H9 (cell line): ENCODE measurements around the gene HACE1. TPM values are rescaled to one million over a fixed set of nuclear protein-coding genes. Genes with fewer than 3 reads are reported as not detected.

ENCODE experiments used
- DNase-seq: peaks from one replicate; pipeline ENCODE4 v3.0.0-alpha.2; 2017
- H2AFZ ChIP-seq: one replicate; pipeline ENCODE4 v1.6.1; 2013; ENCODE audit warnings: mild to moderate bottlenecking, low read length, control low read depth, moderate library complexity
- H2AK5ac ChIP-seq: 2 replicates; pipeline ENCODE4 v1.6.1; 2013; ENCODE audit warnings: low read length, control low read depth, mixed read lengths; ENCODE audit not compliant: insufficient read length
- H2BK120ac ChIP-seq: one replicate; pipeline ENCODE4 v1.6.1; 2013; ENCODE audit warnings: low read depth, mild to moderate bottlenecking, low read length, control low read depth, inconsistent platforms; ENCODE audit not compliant: poor library complexity, severe bottlenecking
- H2BK12ac ChIP-seq: 2 replicates; pipeline ENCODE4 v1.6.1; 2013; ENCODE audit warnings: low read length, control low read depth, mixed read lengths, low read depth; ENCODE audit not compliant: insufficient read length
- H2BK15ac ChIP-seq: 2 replicates; pipeline ENCODE4 v1.6.1; 2013; ENCODE audit warnings: low read depth, low read length, control low read depth
- H2BK20ac ChIP-seq: one replicate; pipeline ENCODE4 v1.6.1; 2013; ENCODE audit warnings: low read depth, mild to moderate bottlenecking, low read length, control low read depth, inconsistent platforms; ENCODE audit not compliant: poor library complexity, severe bottlenecking
- H2BK5ac ChIP-seq: 2 replicates; pipeline ENCODE4 v1.6.1; 2013; ENCODE audit warnings: low read length, control low read depth, mixed read lengths; ENCODE audit not compliant: insufficient read length
- H3K14ac ChIP-seq: 2 replicates; pipeline ENCODE4 v1.6.1; 2013; ENCODE audit warnings: low read length, control low read depth; ENCODE audit not compliant: insufficient read depth
- H3K18ac ChIP-seq: 2 replicates; pipeline ENCODE4 v1.6.1; 2013; ENCODE audit warnings: low read depth, mild to moderate bottlenecking, mixed read lengths, low read length, control low read depth; ENCODE audit not compliant: insufficient read length
- H3K23ac ChIP-seq: 2 replicates; pipeline ENCODE4 v1.6.1; 2013; ENCODE audit warnings: low read length, control low read depth, mixed read lengths, low read depth; ENCODE audit not compliant: insufficient read length
- H3K23me2 ChIP-seq: 2 replicates; pipeline ENCODE4 v1.6.1; 2013; ENCODE audit warnings: low read depth, mild to moderate bottlenecking, mixed read lengths, low read length, control low read depth; ENCODE audit not compliant: insufficient read length, poor library complexity, severe bottlenecking
- H3K27ac ChIP-seq: 2 replicates; pipeline ENCODE4 v1.5.1; 2013; ENCODE audit warnings: low read length, control low read depth, mixed read lengths, low read depth; ENCODE audit not compliant: insufficient read length
- H3K27me3 ChIP-seq: 2 replicates; pipeline ENCODE4 v1.6.1; 2013; ENCODE audit warnings: low read length, control low read depth, inconsistent platforms; ENCODE audit not compliant: insufficient read depth
- H3K4ac ChIP-seq: 2 replicates; pipeline ENCODE4 v1.6.1; 2013; ENCODE audit warnings: low read depth, mild to moderate bottlenecking, control low read depth, inconsistent platforms, low read length, moderate library complexity
- H3K4me1 ChIP-seq: 2 replicates; pipeline ENCODE4 v1.6.1; 2013; ENCODE audit warnings: low read length, control low read depth, inconsistent platforms; ENCODE audit not compliant: insufficient read depth
- H3K4me2 ChIP-seq: 2 replicates; pipeline ENCODE4 v1.6.1; 2013; ENCODE audit warnings: low read length, control low read depth, mixed read lengths; ENCODE audit not compliant: insufficient read length, insufficient read depth
- H3K56ac ChIP-seq: 2 replicates; pipeline ENCODE4 v1.6.1; 2013; ENCODE audit warnings: low read depth, mild to moderate bottlenecking, mixed read lengths, low read length, control low read depth; ENCODE audit not compliant: insufficient read length
- H3K79me1 ChIP-seq: 2 replicates; pipeline ENCODE4 v1.6.1; 2013; ENCODE audit warnings: low read depth, mild to moderate bottlenecking, moderate library complexity, low read length, control low read depth, inconsistent platforms; ENCODE audit not compliant: insufficient read depth, poor library complexity, severe bottlenecking
- H3K79me2 ChIP-seq: 2 replicates; pipeline ENCODE4 v1.6.1; 2013; ENCODE audit warnings: low read length, control low read depth, inconsistent platforms; ENCODE audit not compliant: insufficient read depth
- H3K9ac ChIP-seq: 2 replicates; pipeline ENCODE4 v1.6.1; 2013; ENCODE audit warnings: low read length, control low read depth, mixed read lengths; ENCODE audit not compliant: insufficient read length; ENCODE audit errors: extremely low read depth
- H3K9me3 ChIP-seq: one replicate; pipeline ENCODE4 v1.6.1; 2013; ENCODE audit warnings: low read depth, low read length, inconsistent platforms; ENCODE audit not compliant: control insufficient read depth
- H3T11ph ChIP-seq: one replicate; pipeline ENCODE4 v1.6.1; 2013; ENCODE audit warnings: mild to moderate bottlenecking, low read length, control low read depth, inconsistent platforms
- H4K20me1 ChIP-seq: one replicate; pipeline ENCODE4 v1.6.1; 2013; ENCODE audit not compliant: control insufficient read depth, insufficient read length, insufficient read depth
- H4K5ac ChIP-seq: 2 replicates; pipeline ENCODE4 v1.6.1; 2013; ENCODE audit warnings: low read depth, mild to moderate bottlenecking, mixed read lengths, low read length, control low read depth; ENCODE audit not compliant: insufficient read length
- H4K8ac ChIP-seq: replicated peaks from 2 replicates; pipeline ENCODE4 v1.6.1; 2013; ENCODE audit warnings: low read length, control low read depth, mixed read lengths, low read depth; ENCODE audit not compliant: insufficient read length
- H4K91ac ChIP-seq: 2 replicates; pipeline ENCODE4 v1.6.1; 2013; ENCODE audit warnings: low read depth, mild to moderate bottlenecking, moderate library complexity, mixed read lengths, low read length, control low read depth; ENCODE audit not compliant: insufficient read length
- H3K27ac Mint-ChIP-seq, 3 experiments: 2 replicates in 2 of 3; 3 replicates in 1 of 3; pipeline ENCODE4 v1.8.0; 2020 to 2021; ENCODE audit warnings: mixed read lengths in 3 of 3, mild to moderate bottlenecking in 1 of 3, moderate library complexity in 1 of 3
- H3K27me3 Mint-ChIP-seq: 2 replicates; pipeline ENCODE4 v1.8.0; 2021; ENCODE audit warnings: low read depth, mild to moderate bottlenecking, moderate library complexity, mixed read lengths
- H3K36me3 Mint-ChIP-seq, 3 experiments: 2 replicates in 2 of 3; 3 replicates in 1 of 3; pipeline ENCODE4 v1.8.0; 2020 to 2021; ENCODE audit warnings: low read depth in 3 of 3, mixed read lengths in 3 of 3; ENCODE audit not compliant: insufficient read depth in 1 of 3
- H3K4me1 Mint-ChIP-seq, 2 experiments: 2 replicates each; pipeline ENCODE4 v1.8.0; 2020; ENCODE audit warnings: mixed read lengths in 2 of 2
- H3K4me3 Mint-ChIP-seq, 2 experiments: 2 replicates in 1 of 2; 3 replicates in 1 of 2; pipeline ENCODE4 v1.8.0; 2020 to 2021; ENCODE audit warnings: mild to moderate bottlenecking in 2 of 2, mixed read lengths in 2 of 2, moderate library complexity in 1 of 2
- H3K9me3 Mint-ChIP-seq, 2 experiments: 2 replicates in 1 of 2; 3 replicates in 1 of 2; pipeline ENCODE4 v1.8.0; 2020; ENCODE audit warnings: mild to moderate bottlenecking in 2 of 2, mixed read lengths in 2 of 2, moderate library complexity in 1 of 2
- CTCF ChIP-seq: fragments of 200-600 bp; sonication (generic); conservative IDR thresholded peaks from 3 replicates; pipeline ENCODE4 v1.8.0; 2021; ENCODE audit warnings: antibody characterized with exemption, mild to moderate bottlenecking
- WGBS: extraction: QIAGEN DNeasy Blood & Tissue Kit; methylation state at CpG from one replicate; pipeline ENCODE4 v1.1.7; 2013; ENCODE audit warnings: missing lambda C conversion rate, low lambda C conversion rate, mixed read lengths; ENCODE audit not compliant: insufficient read length; ENCODE audit errors: extremely low coverage; 5-methylcytosine and 5-hydroxymethylcytosine counted together
- total RNA-seq: library from RNA; stranded (reverse); gene quantifications from 2 replicates; pipeline ENCODE4 v1.2.1, GENCODE V29; 2021

Gene HACE1
- total RNA-seq, 1 experiment from 2014 or later = 18.0 TPM

- no peaks in the 10 kb centered on the region for H3K27me3 ChIP-seq
- H3K4me3 Mint-ChIP-seq = no peak overlapping the region
- no peak overlapping the region for H3K23ac ChIP-seq
- no peak overlapping the region for H2AK5ac ChIP-seq
- H4K20me1 ChIP-seq = no peaks in the 10 kb centered on the region
- H2BK5ac ChIP-seq = no peak overlapping the region
- H2BK20ac ChIP-seq = no peak overlapping the region
- H4K91ac ChIP-seq = no peak overlapping the region
- DNase-seq = no peak
- H2BK15ac ChIP-seq = no peak overlapping the region
- H3K27ac Mint-ChIP-seq = peak overlapping the region in 2 of 3 experiments; percentile 71 to 95; a peak in 3 of 7 replicates
- no peaks in the 10 kb centered on the region; a peak in 1 of 7 replicates for H3K36me3 Mint-ChIP-seq
- H4K5ac ChIP-seq = no peak overlapping the region
- no peak overlapping the region for H2BK12ac ChIP-seq
- H3K4ac ChIP-seq = no peak overlapping the region
- H2BK120ac ChIP-seq = no peak overlapping the region
- H3K27ac ChIP-seq = no peak overlapping the region
- no peaks in the 10 kb centered on the region for H3K27me3 Mint-ChIP-seq
- H3K79me1 ChIP-seq = no peaks in the 10 kb centered on the region
- no peaks in the 10 kb centered on the region; a peak in 2 of 4 replicates for H3K4me1 Mint-ChIP-seq
- H3K14ac ChIP-seq = no peak overlapping the region
- no peak overlapping the region for H2AFZ ChIP-seq
- no peaks in the 10 kb centered on the region for H3K79me2 ChIP-seq
- H3K18ac ChIP-seq = no peak overlapping the region
- no peak overlapping the region for H4K8ac ChIP-seq
- H3K56ac ChIP-seq = no peak overlapping the region
- H3K9ac ChIP-seq = no peak overlapping the region
- no peak overlapping the region for H3T11ph ChIP-seq
- WGBS = no CpG with 5 or more reads among the region's 8 CpGs
- H3K4me2 ChIP-seq = no peak overlapping the region
- TF ChIP-seq CTCF = no peak
- H3K4me1 ChIP-seq = peaks cover 3% of the 10 kb centered on the region; the same call in 1 of the 2 replicates
- H3K23me2 ChIP-seq = no peaks in the 10 kb centered on the region
- H3K9me3 Mint-ChIP-seq = no peaks in the 10 kb centered on the region
- no peaks in the 10 kb centered on the region for H3K9me3 ChIP-seq
Measured at GRCh38 chr6:104699593-104700329, 160.0 kb downstream of the HACE1 start.
